ENCODE measurements around the gene CHI3L1. TPM values are rescaled to one million over a fixed set of nuclear protein-coding genes. Genes with fewer than 3 reads are reported as not detected.

The CHI3L1 gene
- total and polyA plus RNA-seq, 10 of the 15 experiments (the other 5 are each of a cell fraction or from before 2014, with no cell fraction given): 0.10 to 1.7 (median 0.39) TPM

DNA sequence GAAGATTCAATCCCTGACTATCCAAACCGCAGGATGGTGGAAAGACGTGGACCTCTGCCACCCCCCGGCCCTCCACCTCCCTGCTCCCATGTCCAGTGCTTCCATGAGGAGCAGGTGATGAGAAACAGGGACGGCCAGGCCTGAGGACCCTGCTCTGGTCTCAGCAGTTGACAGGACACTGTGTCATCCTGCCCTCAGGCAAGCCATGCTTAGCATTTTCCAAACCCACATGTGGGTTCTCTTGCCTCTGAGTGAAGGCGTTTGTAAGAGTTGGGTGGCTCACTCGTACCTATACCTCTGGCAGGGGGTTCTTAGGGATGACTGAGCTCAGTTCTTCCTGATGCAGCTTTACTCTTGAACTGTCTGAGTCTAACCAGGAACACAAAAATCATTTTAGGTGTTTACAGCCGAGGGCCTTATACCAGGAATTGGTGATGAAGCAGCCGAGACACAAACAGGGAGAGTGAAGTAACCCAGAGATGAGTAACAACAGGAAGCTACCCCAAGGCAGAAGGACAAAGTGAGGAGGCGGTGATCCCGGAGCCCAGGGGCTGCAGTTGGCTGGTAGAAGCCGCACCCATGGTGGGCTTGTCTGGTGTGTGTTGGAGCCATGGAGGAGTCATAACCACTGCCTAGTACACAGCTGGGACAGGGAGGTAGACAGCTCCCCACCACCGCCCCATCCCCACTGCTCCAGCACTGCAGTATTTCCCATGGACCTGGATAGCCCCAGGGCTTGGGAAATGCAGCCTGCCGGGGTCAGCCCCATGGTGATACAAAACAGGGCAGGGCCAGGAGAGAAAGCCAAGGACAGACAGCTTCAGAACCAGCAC is 32.3 kb downstream of the CHI3L1 start:
- H3K27ac ChIP-seq (ENCODE audit: control insufficient read depth, insufficient read depth): no peak overlapping the region
- ChIA-PET CTCF (interaction anchor here (0.9 to 1.0 kb wide), 2 partner anchors 12 to 62 kb away, joined by 3 read pairs; no protein-coding TSS in a partner anchor), RAD21 (ENCODE audit: unreplicated experiment) (no interaction called here), POLR2A (no interaction called here), SMC1A (ENCODE audit: uncharacterized antibody, unreplicated experiment) (no interaction called here)
- H3K9me3 ChIP-seq (replicated peaks; ENCODE audit: control insufficient read depth, insufficient read depth, low read length): no peaks in the 10 kb centered on the region
- H2AFZ ChIP-seq (ENCODE audit: control insufficient read depth, low read depth, low read length): no peak overlapping the region
- H3K4me2 ChIP-seq (ENCODE audit: control insufficient read depth, insufficient read depth): no peak overlapping the region
- no peaks in the 10 kb centered on the region for H4K20me1 ChIP-seq (ENCODE audit: control insufficient read depth, insufficient read depth)
- BruUV-seq (replicated peaks): no TSS peak
- intact Hi-C loops (cut with micrococcal nuclease; ENCODE audit: unreplicated experiment): no loop called here
- ATAC-seq (no peak), FAIRE-seq (no peak), DNase-seq (ENCODE audit: low read depth, low spot score) (no peak)
- H3K9ac ChIP-seq (ENCODE audit: control insufficient read depth, insufficient read depth, low read length): no peak overlapping the region
- H3K36me3 ChIP-seq (ENCODE audit: control insufficient read depth in 2 of 2, insufficient read depth in 2 of 2, low read length in 1 of 2): no peaks in the 10 kb centered on the region
- no peaks in the 10 kb centered on the region for H3K79me2 ChIP-seq (ENCODE audit: control insufficient read depth, insufficient read depth, low read length)
- in situ Hi-C loops (cut with MboI): no loop called here
- TF ChIP-seq, protein P1, sequence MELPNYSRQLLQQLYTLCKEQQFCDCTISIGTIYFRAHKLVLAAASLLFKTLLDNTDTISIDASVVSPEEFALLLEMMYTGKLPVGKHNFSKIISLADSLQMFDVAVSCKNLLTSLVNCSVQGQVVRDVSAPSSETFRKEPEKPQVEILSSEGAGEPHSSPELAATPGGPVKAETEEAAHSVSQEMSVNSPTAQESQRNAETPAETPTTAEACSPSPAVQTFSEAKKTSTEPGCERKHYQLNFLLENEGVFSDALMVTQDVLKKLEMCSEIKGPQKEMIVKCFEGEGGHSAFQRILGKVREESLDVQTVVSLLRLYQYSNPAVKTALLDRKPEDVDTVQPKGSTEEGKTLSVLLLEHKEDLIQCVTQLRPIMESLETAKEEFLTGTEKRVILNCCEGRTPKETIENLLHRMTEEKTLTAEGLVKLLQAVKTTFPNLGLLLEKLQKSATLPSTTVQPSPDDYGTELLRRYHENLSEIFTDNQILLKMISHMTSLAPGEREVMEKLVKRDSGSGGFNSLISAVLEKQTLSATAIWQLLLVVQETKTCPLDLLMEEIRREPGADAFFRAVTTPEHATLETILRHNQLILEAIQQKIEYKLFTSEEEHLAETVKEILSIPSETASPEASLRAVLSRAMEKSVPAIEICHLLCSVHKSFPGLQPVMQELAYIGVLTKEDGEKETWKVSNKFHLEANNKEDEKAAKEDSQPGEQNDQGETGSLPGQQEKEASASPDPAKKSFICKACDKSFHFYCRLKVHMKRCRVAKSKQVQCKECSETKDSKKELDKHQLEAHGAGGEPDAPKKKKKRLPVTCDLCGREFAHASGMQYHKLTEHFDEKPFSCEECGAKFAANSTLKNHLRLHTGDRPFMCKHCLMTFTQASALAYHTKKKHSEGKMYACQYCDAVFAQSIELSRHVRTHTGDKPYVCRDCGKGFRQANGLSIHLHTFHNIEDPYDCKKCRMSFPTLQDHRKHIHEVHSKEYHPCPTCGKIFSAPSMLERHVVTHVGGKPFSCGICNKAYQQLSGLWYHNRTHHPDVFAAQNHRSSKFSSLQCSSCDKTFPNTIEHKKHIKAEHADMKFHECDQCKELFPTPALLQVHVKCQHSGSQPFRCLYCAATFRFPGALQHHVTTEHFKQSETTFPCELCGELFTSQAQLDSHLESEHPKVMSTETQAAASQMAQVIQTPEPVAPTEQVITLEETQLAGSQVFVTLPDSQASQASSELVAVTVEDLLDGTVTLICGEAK (IDR thresholded peaks at IDR 0.05; ENCODE audit: borderline replicate concordance): no peak
- TF ChIP-seq NR2F1 (conservative IDR thresholded peaks at IDR 0.05) (no peak), SREBF2 (IDR thresholded peaks at IDR 0.05; ENCODE audit: low read length) (no peak), HDGF (IDR thresholded peaks at IDR 0.05) (no peak), SMAD1 (IDR thresholded peaks at IDR 0.05; ENCODE audit: low read depth, partially characterized antibody) (no peak), STAT1 (conservative IDR thresholded peaks at IDR 0.05) (no peak), TCF3 (IDR thresholded peaks at IDR 0.05; ENCODE audit: borderline replicate concordance, insufficient read depth, low read depth, low read length) (no peak), BACH1 (IDR thresholded peaks at IDR 0.05; ENCODE audit: borderline replicate concordance) (no peak), NFIC (IDR thresholded peaks at IDR 0.05; ENCODE audit: low read depth, low read length) (no peak), POLR2AphosphoS5 (IDR thresholded peaks at IDR 0.05; ENCODE audit: low read length) (no peak), ZZZ3 (IDR thresholded peaks at IDR 0.05; ENCODE audit: control insufficient read depth, insufficient read length, low read depth) (no peak)
- TF ChIP-seq, protein P2, sequence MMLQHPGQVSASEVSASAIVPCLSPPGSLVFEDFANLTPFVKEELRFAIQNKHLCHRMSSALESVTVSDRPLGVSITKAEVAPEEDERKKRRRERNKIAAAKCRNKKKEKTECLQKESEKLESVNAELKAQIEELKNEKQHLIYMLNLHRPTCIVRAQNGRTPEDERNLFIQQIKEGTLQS (IDR thresholded peaks at IDR 0.05; ENCODE audit: borderline replicate concordance, extremely low read depth, low read depth, low read length): no peak
- TF ChIP-seq, protein P3, sequence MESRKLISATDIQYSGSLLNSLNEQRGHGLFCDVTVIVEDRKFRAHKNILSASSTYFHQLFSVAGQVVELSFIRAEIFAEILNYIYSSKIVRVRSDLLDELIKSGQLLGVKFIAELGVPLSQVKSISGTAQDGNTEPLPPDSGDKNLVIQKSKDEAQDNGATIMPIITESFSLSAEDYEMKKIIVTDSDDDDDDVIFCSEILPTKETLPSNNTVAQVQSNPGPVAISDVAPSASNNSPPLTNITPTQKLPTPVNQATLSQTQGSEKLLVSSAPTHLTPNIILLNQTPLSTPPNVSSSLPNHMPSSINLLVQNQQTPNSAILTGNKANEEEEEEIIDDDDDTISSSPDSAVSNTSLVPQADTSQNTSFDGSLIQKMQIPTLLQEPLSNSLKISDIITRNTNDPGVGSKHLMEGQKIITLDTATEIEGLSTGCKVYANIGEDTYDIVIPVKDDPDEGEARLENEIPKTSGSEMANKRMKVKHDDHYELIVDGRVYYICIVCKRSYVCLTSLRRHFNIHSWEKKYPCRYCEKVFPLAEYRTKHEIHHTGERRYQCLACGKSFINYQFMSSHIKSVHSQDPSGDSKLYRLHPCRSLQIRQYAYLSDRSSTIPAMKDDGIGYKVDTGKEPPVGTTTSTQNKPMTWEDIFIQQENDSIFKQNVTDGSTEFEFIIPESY (IDR thresholded peaks at IDR 0.05): no peak
- H3K4me1 ChIP-seq (ENCODE audit: control insufficient read depth, insufficient read depth, low read length): no peaks in the 10 kb centered on the region
- 14% methylated on average over 13 of the region's 13 CpGs for WGBS (ENCODE audit: insufficient coverage, insufficient replicate concordance, low lambda C conversion rate, missing lambda C conversion rate)
- peaks cover 0 to 3% of the 10 kb centered on the region in 2 experiments; a peak in 2 of 4 replicates for H3K27me3 ChIP-seq (replicated peaks in 1 of 2; ENCODE audit: control insufficient read depth in 2 of 2, insufficient read depth in 2 of 2, low read length in 1 of 2)
- H3K4me3 ChIP-seq: no peak overlapping the region

Measured in GM12878 (cell line).